LNCaP clone FGC (cell line): ENCODE data around the gene RAX2.

ENCODE experiments used
- DNase-seq: peaks from one replicate; pipeline ENCODE4 v3.0.0-alpha.2; 2011; ENCODE audit warnings: low read depth
- H3K4me3 ChIP-seq: 2 replicates; pipeline ENCODE4 v1.5.1; 2011; ENCODE audit warnings: mild to moderate bottlenecking, low read depth, low read length, control low read depth
- CTCF ChIP-seq: IDR thresholded peaks from 2 replicates; pipeline ENCODE4 v1.5.1; 2012; ENCODE audit warnings: mild to moderate bottlenecking; ENCODE audit not compliant: control insufficient read depth, insufficient read depth; ENCODE audit errors: extremely low read depth

Gene RAX2

GRCh38 chr19:3725121-3725520, 46.9 kb downstream of the RAX2 start:
- H3K4me3 ChIP-seq: no peak overlapping the region
- no peak for DNase-seq
- no peak for TF ChIP-seq CTCF

- no peak for TF ChIP-seq CTCF
- H3K4me3 ChIP-seq: no peak overlapping the region
- no peak for DNase-seq
Measured at GRCh38 chr19:3723883-3724282, 48.1 kb downstream of the RAX2 start.

- no peak overlapping the region for H3K4me3 ChIP-seq
- TF ChIP-seq CTCF: no peak
- no peak for DNase-seq
Measured at GRCh38 chr19:3723110-3723488, 48.9 kb downstream of the RAX2 start.

- DNase-seq: no peak
- peak overlapping the region; percentile 60 for H3K4me3 ChIP-seq
- TF ChIP-seq CTCF: no peak
Measured at GRCh38 chr19:3722443-3723109, 49.5 kb downstream of the RAX2 start.

GRCh38 chr19:3721887-3722442, 50.1 kb downstream of the RAX2 start:
- DNase-seq: no peak

GRCh38 chr19:3721131-3721886, 50.7 kb downstream of the RAX2 start:
- H3K4me3 ChIP-seq: peak overlapping the region; percentile 60
- no peak for TF ChIP-seq CTCF
- peak; percentile 84 for DNase-seq

More at GRCh38 chr19:3721887-3722442, 50.1 kb downstream of the RAX2 start:
- peak overlapping the region; percentile 60 for H3K4me3 ChIP-seq
- no peak for TF ChIP-seq CTCF
